Heart right ventricle (tissue), 16 donors: ENCODE results near the gene NOP10. TPM values are rescaled to one million over a fixed set of nuclear protein-coding genes. Genes with fewer than 3 reads are reported as not detected.

Experiments
- ATAC-seq, 8 donors: fragments of 200-7000 bp; cut with Tn5 transposase; one replicate each; pipeline ENCODE4 v1.9.1; 2020; ENCODE audit warnings: mild to moderate bottlenecking in 8 of 8, moderate library complexity in 8 of 8, moderate number of reproducible peaks in 1 of 8
- DNase-seq, 2 donors: peaks; one replicate each; pipeline ENCODE4 v3.0.0-alpha.2; 2020
- H3K27ac ChIP-seq, 10 donors: fragments of 200-600 bp; sonication (generic) in 2 of 10; one replicate each; pipeline versions ENCODE4 v1.5.0 to v1.8.0; 2020 to 2022; ENCODE audit warnings: mild to moderate bottlenecking in 3 of 10
- H3K27me3 ChIP-seq, 7 donors: fragments of 200-600 bp; one replicate each; pipeline ENCODE4 v1.8.0; 2021 to 2022; ENCODE audit warnings: mild to moderate bottlenecking in 2 of 7
- H3K36me3 ChIP-seq, 9 donors: fragments of 200-600 bp; sonication (generic) in 1 of 9; one replicate each; pipeline versions ENCODE4 v1.5.0 to v1.8.0; 2020 to 2022; ENCODE audit warnings: mild to moderate bottlenecking in 2 of 9
- H3K4me1 ChIP-seq, 9 donors: fragments of 200-600 bp; sonication (generic) in 1 of 9; one replicate each; pipeline versions ENCODE4 v1.5.0 to v1.8.0; 2020 to 2022; ENCODE audit warnings: mild to moderate bottlenecking in 4 of 9
- H3K4me3 ChIP-seq, 10 donors: fragments of 200-600 bp; sonication (generic) in 2 of 10; one replicate each; pipeline versions ENCODE4 v1.5.0 to v1.8.0; 2020 to 2022; ENCODE audit warnings: mild to moderate bottlenecking in 7 of 10, moderate library complexity in 2 of 10
- H3K9me3 ChIP-seq, 11 donors: fragments of 200-600 bp in 10 of 11; sonication (generic) in 2 of 11; one replicate each; pipeline versions ENCODE4 v1.5.0 to v1.8.0; 2013 to 2022; ENCODE audit warnings: mild to moderate bottlenecking in 2 of 11, control low read depth in 1 of 11, moderate library complexity in 1 of 11
- CTCF ChIP-seq, 9 donors: fragments of 200-600 bp; sonication (generic) in 2 of 9; IDR thresholded peaks; one replicate each; pipeline versions ENCODE4 v1.5.0 to v1.8.0; 2021 to 2022; ENCODE audit warnings: antibody characterized with exemption in 9 of 9, mild to moderate bottlenecking in 5 of 9, moderate library complexity in 1 of 9
- WGBS, 2 donors: extraction: QIAGEN DNeasy Blood & Tissue Kit; methylation state at CpG; one replicate each; pipeline ENCODE4 v1.1.7; 2013; ENCODE audit warnings: inconsistent platforms in 1 of 2; 5-methylcytosine and 5-hydroxymethylcytosine counted together
- intact Hi-C, 10 donors: fragments of 100-400 bp; cut with DNase I; formaldehyde crosslinking; loops; one replicate each; pipeline versions ENCODE4 v1.11.1 to v1.14.2; 2022
- microRNA-seq, 2 donors: library from miRNA; unstranded; fragments of <30 nt; microRNA quantifications; one replicate each; pipeline ENCODE4 v1.2.0, GENCODE V29; 2021
- polyA plus RNA-seq, 2 donors: library from polyadenylated mRNA; stranded (reverse); fragments of 200-250 nt; gene quantifications; one replicate each; pipeline ENCODE4 v1.2.3, GENCODE V29; 2013
- total RNA-seq, 10 donors: library from RNA; stranded (reverse); fragmentation: NEBNext Ultra II Directional in 3 of 10; extraction: Animal tissue kit (Norgen Biotek cat#: 25700) in 3 of 10; gene quantifications; one replicate each; pipeline versions ENCODE4 v1.2.1 to v1.2.4, GENCODE V29; 2021 to 2023
- donor health status: Arrhythmogenic right ventricular cardiomyopathy.
- donor health status: ischemic (EF 13 %, LVEDD 7.1; RV severe dilation, severe dysfunction).
- donor health status: healthy with polysubstance abuse.
- donor health status: DM: no; HTN: yes; CAD: no.
- donor health status: DM: no; HTN: no; CAD: no.
- donor health status: ischemic (EF 25% LVEDD 6.9; RV normal size, moderate dysfunction).
- donor health status: ischemic (EF 25% LVEDD 5.7; RV mildly dilated, moderate dysfunction).
- donor health status: healthy.
- donor health status: DM: yes; HTN: yes; CAD: no.
- donor health status: Ischemic cardiomyopathy.
- donor health status: ischemic (EF 35%, LVEDD 5.7; RV mildly dilated, moderate dysfunction).
- donor health status: nonischemic (EF 11% LVEDD 7.7; RV severe dilation, severe dysfunction).
- donor health status: DM: yes; HTN: yes; CAD: no.
- donor health status: PGD.
- donor health status: ischemic (EF 29% LVEDD 5.4; RV normal size, mild dysfunction).
- donor health status: nonischemic (EF 23%, LVEDD 6.1; RV moderate dilation, normal function).

The NOP10 gene
- total and polyA plus RNA-seq, 12 donors = 92.3 to 410 (median 119) TPM

- DNase-seq (no peak), ATAC-seq (no peak)
- peaks cover 0 to 12% (median 0%) of the 10 kb centered on the region in 9 donors for H3K36me3 ChIP-seq
- peaks cover 0 to 27% (median 15%) of the 10 kb centered on the region in 9 donors for H3K4me1 ChIP-seq
- no peaks in the 10 kb centered on the region for H3K9me3 ChIP-seq
- no peak overlapping the region for H3K27ac ChIP-seq
- no peak for TF ChIP-seq CTCF (IDR thresholded peaks at IDR 0.05)
- intact Hi-C loops = no loop called here
- H3K4me3 ChIP-seq = no peak overlapping the region
- H3K27me3 ChIP-seq = no peaks in the 10 kb centered on the region
- 92 to 98% methylated on average over 9 of the region's 9 CpGs for WGBS, 2 donors
These were observed 50.3 kb downstream of the NOP10 start for GRCh38 chr15:34292621-34293020.

Small RNAs within 50 kb of the gene (microRNA-seq; reads per million reads assigned to microRNA genes)
- 0 reads per million in 2 donors for gene MIR1233-1

Other genes starting within 250 kb of the NOP10 start
- 100 to 1,000 TPM in 1 of 10 donors, 10 to 100 TPM in 9; 49.9 to 110 (median 61.4) TPM for gene EMC7, start 241.3 kb downstream of the NOP10 start, total RNA-seq
- 100 to 1,000 TPM in 1 of 2 donors, 10 to 100 TPM in 1; 49.4 to 150 TPM for gene EMC7, start 241.3 kb downstream of the NOP10 start, polyA plus RNA-seq
- gene PGBD4, start 241.1 kb downstream of the NOP10 start, total RNA-seq = 1 to 10 TPM; 1.2 to 2.5 (median 1.9) TPM
- 1 to 10 TPM in 1 of 2 donors, under 1 TPM in 1; 0.39 to 1.1 TPM for gene PGBD4, start 241.1 kb downstream of the NOP10 start, polyA plus RNA-seq
- gene KATNBL1, start 133.0 kb downstream of the NOP10 start, total RNA-seq = 10 to 100 TPM; 11.5 to 20.2 (median 17.4) TPM
- 10 to 100 TPM; 10.6 to 41.6 TPM for gene KATNBL1, start 133.0 kb downstream of the NOP10 start, polyA plus RNA-seq
- 100 to 1,000 TPM in 1 of 10 donors, 10 to 100 TPM in 9; 67.9 to 107 (median 80.9) TPM for gene EMC4, start 118.1 kb downstream of the NOP10 start, total RNA-seq
- gene EMC4, start 118.1 kb downstream of the NOP10 start, polyA plus RNA-seq = 100 to 1,000 TPM; 143 to 152 TPM
- gene SLC12A6, start 5.4 kb downstream of the NOP10 start, total RNA-seq = 10 to 100 TPM; 20.0 to 33.6 (median 26.0) TPM
- gene SLC12A6, start 5.4 kb downstream of the NOP10 start, polyA plus RNA-seq = 1 to 10 TPM; 3.4 to 8.7 TPM
- gene NUTM1, start 179 bp upstream of the NOP10 start, total RNA-seq = not detected
- gene NUTM1, start 179 bp upstream of the NOP10 start, polyA plus RNA-seq = under 1 TPM in 1 of 2 donors, not detected in 1; under 0.01 TPM
- gene LPCAT4, start 24.1 kb upstream of the NOP10 start, total RNA-seq = 100 to 1,000 TPM in 1 of 10 donors, 10 to 100 TPM in 9; 22.8 to 110 (median 50.6) TPM
- gene LPCAT4, start 24.1 kb upstream of the NOP10 start, polyA plus RNA-seq = 10 to 100 TPM; 15.1 to 95.8 TPM
- gene GOLGA8A, start 94.7 kb upstream of the NOP10 start, total RNA-seq = 10 to 100 TPM in 7 of 10 donors, 1 to 10 TPM in 3; 7.6 to 20.5 (median 11.5) TPM
- gene GOLGA8A, start 94.7 kb upstream of the NOP10 start, polyA plus RNA-seq = 10 to 100 TPM in 1 of 2 donors, 1 to 10 TPM in 1; 4.4 to 67.0 TPM
- gene GOLGA8B, start 240.5 kb upstream of the NOP10 start, total RNA-seq = 10 to 100 TPM; 10.7 to 36.6 (median 21.4) TPM
- gene GOLGA8B, start 240.5 kb upstream of the NOP10 start, polyA plus RNA-seq = 10 to 100 TPM in 1 of 2 donors, 1 to 10 TPM in 1; 4.0 to 80.6 TPM